NOMO-1 (cell line): ENCODE data around the gene ELOA2.
"Not testable (repeated sequence)": the region's sequence is repeated elsewhere in the genome, so short reads cannot be mapped to it uniquely, and the experiment has no call there.

Experiments
- DNase-seq, 2 experiments: peaks; one replicate each; lab custom pipeline; 2025; ENCODE audit not compliant: unreplicated experiment in 2 of 2; lab: John Stamatoyannopoulos, UW

ELOA2 gene

DNA sequence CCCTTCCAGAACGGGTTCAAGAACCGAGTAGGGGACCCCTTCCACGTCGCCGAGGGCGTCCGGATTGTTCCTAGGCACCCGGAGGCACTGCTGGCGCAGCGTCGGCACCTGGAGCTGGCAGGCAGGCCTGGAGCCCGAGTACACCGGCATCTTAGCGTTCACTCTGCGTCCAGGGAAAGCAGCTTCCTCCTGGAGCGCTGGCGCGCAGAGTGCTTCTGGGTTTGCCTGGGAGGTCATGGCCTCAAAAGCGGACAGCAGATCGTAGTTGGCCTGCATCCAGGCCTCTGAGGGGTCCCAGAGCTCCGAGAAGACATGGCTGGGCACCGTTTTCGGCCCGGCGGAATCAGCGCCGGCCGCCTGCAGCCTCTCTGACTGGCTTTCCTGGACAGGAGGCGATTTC is 12.6 kb downstream of the ELOA2 start:
- not testable (repeated sequence) for DNase-seq

DNA sequence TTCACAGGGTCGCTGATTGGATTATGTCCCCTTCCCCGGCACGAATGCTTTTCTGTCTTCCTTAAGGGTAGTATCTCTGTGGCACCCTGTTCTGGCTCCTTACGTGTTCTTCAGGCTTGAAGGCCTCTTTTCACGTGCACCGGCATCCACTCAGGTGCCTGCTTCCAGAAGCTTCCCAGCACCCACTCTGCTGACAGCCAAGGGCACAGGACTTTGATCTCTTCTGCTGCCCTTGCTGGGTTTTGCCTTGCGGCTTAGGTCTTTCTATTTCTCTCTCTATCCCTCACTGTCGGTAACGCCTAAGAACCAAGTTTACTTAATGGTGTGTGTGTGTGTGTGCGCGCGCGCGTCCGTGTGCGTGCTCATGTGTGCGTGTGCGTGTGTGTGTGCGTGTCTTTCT is 14.7 kb downstream of the ELOA2 start:
- not testable (repeated sequence) for DNase-seq

DNA sequence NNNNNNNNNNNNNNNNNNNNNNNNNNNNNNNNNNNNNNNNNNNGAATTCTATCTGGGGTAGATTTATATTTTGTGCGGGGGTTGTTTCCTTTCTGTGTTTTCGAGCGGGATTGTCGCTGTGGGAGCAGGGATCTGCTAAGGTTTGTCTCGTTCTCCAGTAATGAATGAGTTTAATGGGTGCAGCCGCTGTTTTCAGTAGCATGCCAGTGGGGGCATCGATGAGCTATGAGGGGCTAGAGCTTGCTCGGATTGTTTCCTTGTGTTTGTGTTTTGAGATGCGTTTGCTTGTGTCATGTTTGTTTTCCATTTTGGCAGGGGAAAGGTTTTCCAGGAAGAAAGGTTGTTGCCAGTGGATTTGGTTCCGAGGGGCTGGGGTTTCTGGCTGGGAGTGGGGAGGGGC is 15.6 kb downstream of the ELOA2 start:
- not testable (repeated sequence) for DNase-seq
